ENCODE measurements around the gene SYNE1. TPM values are rescaled to one million over a fixed set of nuclear protein-coding genes. Genes with fewer than 3 reads are reported as not detected.

SYNE1 gene
- total and polyA plus RNA-seq, 10 of the 15 experiments (the other 5 are each of a cell fraction or from before 2014, with no cell fraction given) = 2.3 to 28.7 (median 14.1) TPM

- peak; percentile 76 for FAIRE-seq
- ChIA-PET CTCF (interaction anchor here (0.6 to 6.7 kb wide), 50 partner anchors 9 to 683 kb away, joined by 3 to 157 read pairs (median 4); no protein-coding TSS in a partner anchor), SMC1A (ENCODE audit: uncharacterized antibody, unreplicated experiment) (interaction anchor here (0.7 to 8.3 kb wide), 37 partner anchors 10 to 684 kb away, joined by 3 to 131 read pairs (median 4); no protein-coding TSS in a partner anchor), POLR2A (interaction anchor here (0.8 to 1.4 kb wide), 2 partner anchors 449 to 673 kb away, joined by 3 read pairs; partner anchors contain the start of gene RMND1), RAD21 (ENCODE audit: unreplicated experiment) (interaction anchor here (0.8 to 4.3 kb wide), 27 partner anchors 9 to 683 kb away, joined by 3 to 87 read pairs (median 4); no protein-coding TSS in a partner anchor)
- Histone ChIP-seq H3K27me3 (replicated peaks in 1 of 2; ENCODE audit: control insufficient read depth in 2 of 2, insufficient read depth in 2 of 2, low read length in 1 of 2) (no peaks in the 10 kb centered on the region), H3K9ac (ENCODE audit: control insufficient read depth, insufficient read depth, low read length) (no peak overlapping the region), H3K9me3 (replicated peaks; ENCODE audit: control insufficient read depth, insufficient read depth, low read length) (no peaks in the 10 kb centered on the region), H4K20me1 (ENCODE audit: control insufficient read depth, insufficient read depth) (no peaks in the 10 kb centered on the region), H2AFZ (ENCODE audit: control insufficient read depth, low read depth, low read length) (no peak overlapping the region), H3K4me3 (no peak overlapping the region), H3K79me2 (ENCODE audit: control insufficient read depth, insufficient read depth, low read length) (no peaks in the 10 kb centered on the region), H3K4me1 (ENCODE audit: control insufficient read depth, insufficient read depth, low read length) (no peaks in the 10 kb centered on the region), H3K4me2 (ENCODE audit: control insufficient read depth, insufficient read depth) (no peak overlapping the region), H3K36me3 (ENCODE audit: control insufficient read depth in 2 of 2, insufficient read depth in 2 of 2, low read length in 1 of 2) (peaks cover 0 to 2% of the 10 kb centered on the region in 2 experiments; a peak in 1 of 4 replicates), H3K27ac (ENCODE audit: control insufficient read depth, insufficient read depth) (no peak overlapping the region)
- ATAC-seq = peak; percentile 82
- TF ChIP-seq RAD21 (IDR thresholded peaks at IDR 0.05; ENCODE audit: insufficient read depth, low read depth, low read length) (peak; percentile 72), SMC3 (IDR thresholded peaks at IDR 0.05; ENCODE audit: borderline replicate concordance, low read length) (peak; percentile 69), RUNX3 (IDR thresholded peaks at IDR 0.05; ENCODE audit: low read length) (peak; percentile 41), CBX5 (IDR thresholded peaks at IDR 0.05; ENCODE audit: low read depth) (no peak), POU2F2 (IDR thresholded peaks at IDR 0.05; ENCODE audit: borderline replicate concordance, low read depth, low read length) (no peak)
- TF ChIP-seq, protein P1, sequence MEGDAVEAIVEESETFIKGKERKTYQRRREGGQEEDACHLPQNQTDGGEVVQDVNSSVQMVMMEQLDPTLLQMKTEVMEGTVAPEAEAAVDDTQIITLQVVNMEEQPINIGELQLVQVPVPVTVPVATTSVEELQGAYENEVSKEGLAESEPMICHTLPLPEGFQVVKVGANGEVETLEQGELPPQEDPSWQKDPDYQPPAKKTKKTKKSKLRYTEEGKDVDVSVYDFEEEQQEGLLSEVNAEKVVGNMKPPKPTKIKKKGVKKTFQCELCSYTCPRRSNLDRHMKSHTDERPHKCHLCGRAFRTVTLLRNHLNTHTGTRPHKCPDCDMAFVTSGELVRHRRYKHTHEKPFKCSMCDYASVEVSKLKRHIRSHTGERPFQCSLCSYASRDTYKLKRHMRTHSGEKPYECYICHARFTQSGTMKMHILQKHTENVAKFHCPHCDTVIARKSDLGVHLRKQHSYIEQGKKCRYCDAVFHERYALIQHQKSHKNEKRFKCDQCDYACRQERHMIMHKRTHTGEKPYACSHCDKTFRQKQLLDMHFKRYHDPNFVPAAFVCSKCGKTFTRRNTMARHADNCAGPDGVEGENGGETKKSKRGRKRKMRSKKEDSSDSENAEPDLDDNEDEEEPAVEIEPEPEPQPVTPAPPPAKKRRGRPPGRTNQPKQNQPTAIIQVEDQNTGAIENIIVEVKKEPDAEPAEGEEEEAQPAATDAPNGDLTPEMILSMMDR (IDR thresholded peaks at IDR 0.05 in 2 of 3, conservative IDR thresholded peaks at IDR 0.05 in 1 of 3; ENCODE audit: control insufficient read depth in 2 of 3, extremely low read depth in 1 of 3, insufficient read depth in 1 of 3, low read depth in 3 of 3, low read length in 3 of 3) = peak; percentile 57 to 63 (median 58); a peak in 5 of 6 replicates
- no TSS peak for BruUV-seq (replicated peaks)
- intact Hi-C loops (cut with micrococcal nuclease; ENCODE audit: unreplicated experiment) (loop anchor here (1.0 to 5.0 kb wide), 4 partner anchors 143 to 449 kb away; no protein-coding TSS in a partner anchor), in situ Hi-C loops (cut with MboI) (loop anchor here (5.0 to 10.0 kb wide), 2 partner anchors 360 to 432 kb away; no protein-coding TSS in a partner anchor)
- DNase-seq (ENCODE audit: low read depth, low spot score) = no peak
- WGBS (ENCODE audit: insufficient coverage, insufficient replicate concordance, low lambda C conversion rate, missing lambda C conversion rate) = 64% methylated on average over 3 of the region's 3 CpGs
These were observed 512.6 kb downstream of the SYNE1 start for GRCh38 chr6:152124429-152125074.
